ENCODE measurements around the gene RAP1GAP2. TPM values are rescaled to one million over a fixed set of nuclear protein-coding genes. Genes with fewer than 3 reads are reported as not detected.
"Not testable (repeated sequence)": the region's sequence is repeated elsewhere in the genome, so short reads cannot be mapped to it uniquely, and the experiment has no call there.

Gene RAP1GAP2
- total RNA-seq, 1 donor = 29.3 TPM

- Histone ChIP-seq H3K4me1 (ENCODE audit: insufficient read depth, low read length) (peaks cover 11% of the 10 kb centered on the region), H3K4me3 (ENCODE audit: low read length) (no peak overlapping the region), H3K9me3 (ENCODE audit: low read depth, low read length) (no peaks in the 10 kb centered on the region), H3K27me3 (ENCODE audit: insufficient read depth, low read length) (no peaks in the 10 kb centered on the region)
Observed at GRCh38 chr17:2990396-2990795, 194.2 kb downstream of the RAP1GAP2 start.

GRCh38 chr17:2991396-2992180, 195.3 kb downstream of the RAP1GAP2 start:
- H3K4me3 ChIP-seq (ENCODE audit: low read length); H3K27me3 ChIP-seq (ENCODE audit: insufficient read depth, low read length); H3K9me3 ChIP-seq (ENCODE audit: low read depth, low read length): not testable (repeated sequence)
- H3K4me1 ChIP-seq (ENCODE audit: insufficient read depth, low read length) = peaks cover 11% of the 10 kb centered on the region

- Histone ChIP-seq H3K27me3 (ENCODE audit: insufficient read depth, low read length) (no peaks in the 10 kb centered on the region), H3K9me3 (ENCODE audit: low read depth, low read length) (no peaks in the 10 kb centered on the region), H3K4me3 (ENCODE audit: low read length) (no peak overlapping the region), H3K4me1 (ENCODE audit: insufficient read depth, low read length) (peaks cover 11% of the 10 kb centered on the region)
Observed at GRCh38 chr17:2994441-2994840, 198.2 kb downstream of the RAP1GAP2 start.

GRCh38 chr17:2995377-2995776, 199.1 kb downstream of the RAP1GAP2 start:
- Histone ChIP-seq H3K4me3 (ENCODE audit: low read length) (no peak overlapping the region), H3K9me3 (ENCODE audit: low read depth, low read length) (no peaks in the 10 kb centered on the region), H3K4me1 (ENCODE audit: insufficient read depth, low read length) (peaks cover 6% of the 10 kb centered on the region), H3K27me3 (ENCODE audit: insufficient read depth, low read length) (no peaks in the 10 kb centered on the region)

GRCh38 chr17:2995886-2996809, 199.9 kb downstream of the RAP1GAP2 start:
- Histone ChIP-seq H3K27me3 (ENCODE audit: insufficient read depth, low read length) (no peaks in the 10 kb centered on the region), H3K4me1 (ENCODE audit: insufficient read depth, low read length) (no peaks in the 10 kb centered on the region), H3K4me3 (ENCODE audit: low read length) (no peak overlapping the region), H3K9me3 (ENCODE audit: low read depth, low read length) (no peaks in the 10 kb centered on the region)

- H3K4me1 ChIP-seq (ENCODE audit: insufficient read depth, low read length) = peaks cover 5% of the 10 kb centered on the region
- no peaks in the 10 kb centered on the region for H3K27me3 ChIP-seq (ENCODE audit: insufficient read depth, low read length)
- no peak overlapping the region for H3K4me3 ChIP-seq (ENCODE audit: low read length)
- no peaks in the 10 kb centered on the region for H3K9me3 ChIP-seq (ENCODE audit: low read depth, low read length)
Observed at GRCh38 chr17:2996810-2997670, 200.8 kb downstream of the RAP1GAP2 start.

GRCh38 chr17:2998469-2998901, 202.2 kb downstream of the RAP1GAP2 start:
- peaks cover 19% of the 10 kb centered on the region for H3K4me1 ChIP-seq (ENCODE audit: insufficient read depth, low read length)
- H3K4me3 ChIP-seq (ENCODE audit: low read length); H3K9me3 ChIP-seq (ENCODE audit: low read depth, low read length); H3K27me3 ChIP-seq (ENCODE audit: insufficient read depth, low read length): not testable (repeated sequence)

- H3K4me1 ChIP-seq (ENCODE audit: insufficient read depth, low read length) = peaks cover 38% of the 10 kb centered on the region
Observed at GRCh38 chr17:3002538-3003295, 206.5 kb downstream of the RAP1GAP2 start.

GRCh38 chr17:3003296-3004149, 207.3 kb downstream of the RAP1GAP2 start:
- Histone ChIP-seq H3K9me3 (ENCODE audit: low read depth, low read length) (no peaks in the 10 kb centered on the region), H3K4me3 (ENCODE audit: low read length) (no peak overlapping the region), H3K4me1 (ENCODE audit: insufficient read depth, low read length) (peaks cover 38% of the 10 kb centered on the region)

More at GRCh38 chr17:3002538-3003295, 206.5 kb downstream of the RAP1GAP2 start:
- Histone ChIP-seq H3K4me3 (ENCODE audit: low read length) (no peak overlapping the region), H3K9me3 (ENCODE audit: low read depth, low read length) (no peaks in the 10 kb centered on the region), H3K27me3 (ENCODE audit: insufficient read depth, low read length) (no peaks in the 10 kb centered on the region)

GRCh38 chr17:3004150-3004801, 208.0 kb downstream of the RAP1GAP2 start:
- H3K4me1 ChIP-seq (ENCODE audit: insufficient read depth, low read length) = peaks cover 38% of the 10 kb centered on the region
- H3K9me3 ChIP-seq (ENCODE audit: low read depth, low read length) = no peaks in the 10 kb centered on the region
- no peak overlapping the region for H3K4me3 ChIP-seq (ENCODE audit: low read length)
- H3K27me3 ChIP-seq (ENCODE audit: insufficient read depth, low read length) = no peaks in the 10 kb centered on the region

More at GRCh38 chr17:3003296-3004149, 207.3 kb downstream of the RAP1GAP2 start:
- no peaks in the 10 kb centered on the region for H3K27me3 ChIP-seq (ENCODE audit: insufficient read depth, low read length)

GRCh38 chr17:3004925-3005324, 208.7 kb downstream of the RAP1GAP2 start:
- no peak overlapping the region for H3K4me3 ChIP-seq (ENCODE audit: low read length)
- H3K4me1 ChIP-seq (ENCODE audit: insufficient read depth, low read length) = peaks cover 38% of the 10 kb centered on the region
- no peaks in the 10 kb centered on the region for H3K27me3 ChIP-seq (ENCODE audit: insufficient read depth, low read length)
- H3K9me3 ChIP-seq (ENCODE audit: low read depth, low read length) = no peaks in the 10 kb centered on the region

GRCh38 chr17:3005696-3006095, 209.5 kb downstream of the RAP1GAP2 start:
- H3K27me3 ChIP-seq (ENCODE audit: insufficient read depth, low read length) = no peaks in the 10 kb centered on the region

GRCh38 chr17:3006801-3007200, 210.6 kb downstream of the RAP1GAP2 start:
- Histone ChIP-seq H3K4me3 (ENCODE audit: low read length) (no peak overlapping the region), H3K9me3 (ENCODE audit: low read depth, low read length) (no peaks in the 10 kb centered on the region), H3K27me3 (ENCODE audit: insufficient read depth, low read length) (no peaks in the 10 kb centered on the region), H3K4me1 (ENCODE audit: insufficient read depth, low read length) (peaks cover 35% of the 10 kb centered on the region)

More at GRCh38 chr17:3005696-3006095, 209.5 kb downstream of the RAP1GAP2 start:
- Histone ChIP-seq H3K4me1 (ENCODE audit: insufficient read depth, low read length) (peaks cover 38% of the 10 kb centered on the region), H3K4me3 (ENCODE audit: low read length) (no peak overlapping the region), H3K9me3 (ENCODE audit: low read depth, low read length) (no peaks in the 10 kb centered on the region)

All from mononuclear cell (primary cell).